Measurements from ENCODE around the gene SNTG2.

Gene SNTG2

DNA sequence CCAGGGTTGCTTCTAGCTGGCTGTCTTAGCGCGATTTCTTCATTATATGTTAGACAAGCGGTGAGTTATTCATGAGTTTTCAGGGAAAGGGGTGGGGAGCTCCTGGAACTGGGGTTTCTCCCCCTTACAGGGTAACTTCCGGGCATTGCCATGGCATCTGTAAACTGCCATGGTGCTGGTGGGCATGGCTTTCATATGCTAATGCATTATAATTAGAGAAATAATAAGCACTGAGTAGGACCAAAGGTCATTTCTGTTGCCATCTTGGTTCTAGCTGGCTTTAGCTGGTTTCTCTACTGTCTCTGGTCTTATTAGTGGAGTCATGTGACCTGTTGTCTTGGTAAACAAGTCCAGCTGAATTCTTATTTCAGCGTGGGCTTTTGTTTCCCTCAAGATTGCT lies 5.5 kb upstream of the SNTG2 start:
- H3K27ac ChIP-seq = no peak overlapping the region
- peaks cover 17 to 29% (median 21%) of the 10 kb centered on the region in 11 experiments for H3K27me3 ChIP-seq
- TF ChIP-seq Cebpa-rat (IDR thresholded peaks at IDR 0.05) = no peak
- H4K20me1 ChIP-seq = peaks cover 0 to 6% (median 0%) of the 10 kb centered on the region in 11 experiments; a peak in 2 of 22 replicates
- peaks cover 9 to 19% (median 12%) of the 10 kb centered on the region in 11 experiments for H3K9me3 ChIP-seq (replicated peaks in 1 of 11)
- no peak overlapping the region for H3K4me3 ChIP-seq
- H3K36me3 ChIP-seq = no peaks in the 10 kb centered on the region
- no peak overlapping the region for H3K9ac ChIP-seq
- H3K4me2 ChIP-seq = no peak overlapping the region
- H3K4me1 ChIP-seq = peaks cover 17 to 49% (median 35%) of the 10 kb centered on the region in 10 experiments

- peaks cover 17 to 49% (median 35%) of the 10 kb centered on the region in 10 experiments for H3K4me1 ChIP-seq
- H3K4me2 ChIP-seq = peak overlapping the region; percentile 63 to 82 (median 75)
- H3K36me3 ChIP-seq = no peaks in the 10 kb centered on the region
- 0 out of 22 replicates have a peak, but pooled peaks of 1 of the 11 experiments have one; percentile 47 for TF ChIP-seq Cebpa-rat (IDR thresholded peaks at IDR 0.05)
- peak overlapping the region in 6 of 10 experiments; percentile 8 to 45 (median 30); a peak in 9 of 20 replicates for H3K4me3 ChIP-seq
- H3K27ac ChIP-seq = peak overlapping the region in 5 of 11 experiments; percentile 9 to 67 (median 46); a peak in 10 of 22 replicates
- H3K9me3 ChIP-seq (replicated peaks in 1 of 11) = peaks cover 9 to 19% (median 12%) of the 10 kb centered on the region in 11 experiments
- peaks cover 29 to 40% (median 33%) of the 10 kb centered on the region in 11 experiments for H3K27me3 ChIP-seq
- peak overlapping the region in 2 of 11 experiments; percentile 14 to 50; a peak in 4 of 22 replicates for H3K9ac ChIP-seq
- peaks cover 0 to 6% (median 0%) of the 10 kb centered on the region in 11 experiments; a peak in 3 of 22 replicates for H4K20me1 ChIP-seq
Observed at GRCh38 chr2:946073-946948, 4.3 kb upstream of the SNTG2 start.

GRCh38 chr2:949384-950079 lies 1.1 kb upstream of the SNTG2 start:
- Histone ChIP-seq H3K9me3 (replicated peaks in 1 of 11) (peaks cover 6 to 9% (median 8%) of the 10 kb centered on the region in 11 experiments), H3K9ac (peak overlapping the region in 9 of 11 experiments; percentile 11 to 71 (median 36); a peak in 9 of 22 replicates), H3K4me2 (peak overlapping the region; percentile 86 to 98 (median 90)), H3K4me3 (peak overlapping the region; percentile 55 to 76 (median 66)), H3K4me1 (peaks cover 17 to 34% (median 33%) of the 10 kb centered on the region in 10 experiments), H3K27me3 (peaks cover 53 to 65% (median 58%) of the 10 kb centered on the region in 11 experiments), H4K20me1 (peaks cover 0 to 14% (median 0%) of the 10 kb centered on the region in 11 experiments; a peak in 3 of 22 replicates), H3K36me3 (no peaks in the 10 kb centered on the region), H3K27ac (no peak overlapping the region)
- no peak for TF ChIP-seq Cebpa-rat (IDR thresholded peaks at IDR 0.05)

- H3K9me3 ChIP-seq (replicated peaks in 1 of 11) = no peaks in the 10 kb centered on the region
- H3K27ac ChIP-seq = no peak overlapping the region
- no peaks in the 10 kb centered on the region for H3K36me3 ChIP-seq
- H3K4me3 ChIP-seq = peak overlapping the region in 8 of 10 experiments; percentile 55 to 76 (median 67); a peak in 12 of 20 replicates
- H3K4me2 ChIP-seq = peak overlapping the region; percentile 86 to 98 (median 90); a peak in 19 of 22 replicates
- H3K4me1 ChIP-seq = peaks cover 12 to 30% (median 25%) of the 10 kb centered on the region in 10 experiments
- H3K9ac ChIP-seq = no peak overlapping the region
- peaks cover 0 to 14% (median 0%) of the 10 kb centered on the region in 11 experiments; a peak in 3 of 22 replicates for H4K20me1 ChIP-seq
- TF ChIP-seq Cebpa-rat (IDR thresholded peaks at IDR 0.05) = no peak
- peaks cover 53 to 65% (median 58%) of the 10 kb centered on the region in 11 experiments for H3K27me3 ChIP-seq
Observed at GRCh38 chr2:951224-952006, 766 bp downstream of the SNTG2 start.

DNA sequence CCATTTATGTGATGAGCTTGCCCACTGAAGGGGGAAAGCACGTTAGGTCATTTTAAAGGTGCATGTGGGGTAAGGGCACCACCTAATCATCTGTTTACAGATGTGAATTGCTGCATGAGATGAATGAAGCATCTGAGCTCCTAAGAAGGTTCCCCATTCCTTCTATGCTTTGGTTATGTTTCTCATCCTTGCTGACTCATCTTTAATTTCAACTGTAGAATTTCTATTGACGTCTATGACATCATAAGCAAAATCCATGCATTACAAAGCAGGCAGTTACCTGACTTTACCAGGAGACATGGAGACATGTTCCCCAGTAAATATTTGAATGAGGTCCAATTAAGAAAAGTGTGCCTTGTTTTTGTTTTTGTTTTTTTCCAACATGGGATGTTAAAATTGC lies 2.8 kb downstream of the SNTG2 start:
- H3K4me2 ChIP-seq = no peak overlapping the region
- no peaks in the 10 kb centered on the region for H3K9me3 ChIP-seq (replicated peaks in 1 of 11)
- peaks cover 6 to 17% (median 10%) of the 10 kb centered on the region in 10 experiments; a peak in 17 of 20 replicates for H3K4me1 ChIP-seq
- no peak overlapping the region for H3K4me3 ChIP-seq
- H4K20me1 ChIP-seq = peaks cover 0 to 14% (median 0%) of the 10 kb centered on the region in 11 experiments; a peak in 3 of 22 replicates
- peaks cover 43 to 59% (median 57%) of the 10 kb centered on the region in 11 experiments for H3K27me3 ChIP-seq
- no peak overlapping the region for H3K9ac ChIP-seq
- TF ChIP-seq Cebpa-rat (IDR thresholded peaks at IDR 0.05) = no peak
- no peak overlapping the region for H3K27ac ChIP-seq
- H3K36me3 ChIP-seq = no peaks in the 10 kb centered on the region

- H3K4me2 ChIP-seq = no peak overlapping the region
- no peak for TF ChIP-seq Cebpa-rat (IDR thresholded peaks at IDR 0.05)
- peaks cover 7 to 18% (median 15%) of the 10 kb centered on the region in 10 experiments for H3K4me1 ChIP-seq
- no peak overlapping the region; a peak in 1 of 22 replicates for H3K27ac ChIP-seq
- H4K20me1 ChIP-seq = peaks cover 0 to 14% (median 0%) of the 10 kb centered on the region in 11 experiments; a peak in 3 of 22 replicates
- peaks cover 36 to 52% (median 50%) of the 10 kb centered on the region in 11 experiments for H3K27me3 ChIP-seq
- no peak overlapping the region for H3K9ac ChIP-seq
- H3K36me3 ChIP-seq = no peaks in the 10 kb centered on the region
- H3K4me3 ChIP-seq = no peak overlapping the region
- H3K9me3 ChIP-seq (replicated peaks in 1 of 11) = no peaks in the 10 kb centered on the region
Observed at GRCh38 chr2:953975-954686, 3.5 kb downstream of the SNTG2 start.

- H3K27ac ChIP-seq = no peak overlapping the region
- no peak overlapping the region for H3K9ac ChIP-seq
- H3K4me1 ChIP-seq = peaks cover 8 to 20% (median 16%) of the 10 kb centered on the region in 10 experiments
- peaks cover 31 to 46% (median 45%) of the 10 kb centered on the region in 11 experiments for H3K27me3 ChIP-seq
- H3K4me2 ChIP-seq = no peak overlapping the region
- H3K9me3 ChIP-seq (replicated peaks in 1 of 11) = no peaks in the 10 kb centered on the region
- peaks cover 0 to 14% (median 0%) of the 10 kb centered on the region in 11 experiments; a peak in 2 of 22 replicates for H4K20me1 ChIP-seq
- no peaks in the 10 kb centered on the region for H3K36me3 ChIP-seq
- no peak for TF ChIP-seq Cebpa-rat (IDR thresholded peaks at IDR 0.05)
- H3K4me3 ChIP-seq = no peak overlapping the region
Observed at GRCh38 chr2:954687-955000, 4.0 kb downstream of the SNTG2 start.

Data from BLaER1 treated with 17β-estradiol and CSF1 and Interleukin-3, amounts not matched to agents 10 nM and 100 nM (cell line).